Measurements from ENCODE around the gene CD5L. TPM values are rescaled to one million over a fixed set of nuclear protein-coding genes. Genes with fewer than 3 reads are reported as not detected.

Gene CD5L
- total and polyA plus RNA-seq, 2 of the 13 experiments (the other 11 are each of a cell fraction or from before 2014, with no cell fraction given): not detected

- TF ChIP-seq SNAPC4 (CRISPR knock-in tag; IDR thresholded peaks at IDR 0.05): no peak
- TF ChIP-seq CCAR2 (optimal IDR thresholded peaks at IDR 0.05; ENCODE audit: low read depth, low read length): no peak
- TF ChIP-seq ISL2 (CRISPR knock-in tag; IDR thresholded peaks at IDR 0.05): no peak
- TF ChIP-seq AHDC1 (CRISPR knock-in tag; IDR thresholded peaks at IDR 0.05; ENCODE audit: borderline replicate concordance): no peak
- TF ChIP-seq SRSF9 (IDR thresholded peaks at IDR 0.05; ENCODE audit: borderline replicate concordance, insufficient read depth, low read depth, low read length, poor library complexity, severe bottlenecking): no peak
- TF ChIP-seq ZBTB37 (CRISPR knock-in tag; IDR thresholded peaks at IDR 0.05): no peak
- no peak for TF ChIP-seq ZNF441 (CRISPR knock-in tag; IDR thresholded peaks at IDR 0.05; ENCODE audit: borderline replicate concordance)
- TF ChIP-seq MLLT10 (CRISPR knock-in tag; IDR thresholded peaks at IDR 0.05): no peak
- TF ChIP-seq ETV6 (CRISPR knock-in tag; conservative IDR thresholded peaks at IDR 0.05): no peak
- no peak for TF ChIP-seq HNF4A (CRISPR knock-in tag; IDR thresholded peaks at IDR 0.05)
Observed at GRCh38 chr1:157882580-157882979, 41.0 kb upstream of the CD5L start (continued).

Measured in HepG2 (cell line).